CD4-positive, alpha-beta T cell treated with Interleukin-12 subunit alpha and Interleukin-12 subunit beta, for 1 hour (primary cell): ENCODE measurements around the gene CNIH3.

Experiments
- DNase-seq: peaks from one replicate; pipeline ENCODE4 v3.0.0-alpha.2; 2020

Gene CNIH3

GRCh38 chr1:224782281-224783000 lies 166.3 kb downstream of the CNIH3 start:
- DNase-seq: no peak

GRCh38 chr1:224783006-224783651 lies 167.0 kb downstream of the CNIH3 start:
- no peak for DNase-seq

DNA sequence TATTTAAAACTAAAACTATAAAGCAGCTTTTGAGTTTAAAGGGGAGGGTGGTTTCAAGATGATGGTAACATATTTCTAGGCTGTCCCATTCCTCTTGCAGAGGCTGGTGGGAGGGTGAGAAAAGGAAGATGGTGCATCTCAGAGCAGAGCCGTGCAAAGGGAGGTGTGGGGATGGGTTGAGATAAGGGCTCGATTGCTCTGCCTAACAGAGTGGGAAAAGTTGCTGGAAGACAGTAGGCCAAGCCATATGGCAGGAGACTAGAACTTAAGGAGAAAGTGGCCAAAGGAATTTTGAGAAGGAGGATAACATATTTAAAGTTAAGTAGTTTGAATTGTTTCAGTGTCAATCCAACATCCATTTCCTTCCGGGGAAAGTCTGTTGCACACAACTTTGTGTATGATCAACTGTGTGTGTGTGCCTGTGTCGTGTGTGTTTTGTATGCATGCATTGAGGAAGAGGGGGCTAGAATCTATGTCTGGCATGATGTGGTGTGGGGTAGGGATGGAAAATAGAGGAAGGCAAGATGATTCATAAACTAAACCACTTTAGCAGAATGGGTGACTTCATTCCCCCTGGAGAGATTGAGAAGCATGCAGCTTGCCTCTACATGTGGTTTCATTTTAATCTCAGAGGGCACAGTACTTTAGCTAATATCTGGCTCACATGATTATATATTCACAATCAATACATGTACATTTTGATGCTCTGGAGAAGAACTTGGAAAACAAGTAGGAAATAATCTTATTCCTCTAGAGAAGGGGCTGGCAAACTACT lies 168.3 kb downstream of the CNIH3 start:
- DNase-seq: no peak

- no peak for DNase-seq
These were observed 168.9 kb downstream of the CNIH3 start for GRCh38 chr1:224785040-224785328.

GRCh38 chr1:224785622-224786021 lies 169.5 kb downstream of the CNIH3 start:
- DNase-seq: no peak

DNA sequence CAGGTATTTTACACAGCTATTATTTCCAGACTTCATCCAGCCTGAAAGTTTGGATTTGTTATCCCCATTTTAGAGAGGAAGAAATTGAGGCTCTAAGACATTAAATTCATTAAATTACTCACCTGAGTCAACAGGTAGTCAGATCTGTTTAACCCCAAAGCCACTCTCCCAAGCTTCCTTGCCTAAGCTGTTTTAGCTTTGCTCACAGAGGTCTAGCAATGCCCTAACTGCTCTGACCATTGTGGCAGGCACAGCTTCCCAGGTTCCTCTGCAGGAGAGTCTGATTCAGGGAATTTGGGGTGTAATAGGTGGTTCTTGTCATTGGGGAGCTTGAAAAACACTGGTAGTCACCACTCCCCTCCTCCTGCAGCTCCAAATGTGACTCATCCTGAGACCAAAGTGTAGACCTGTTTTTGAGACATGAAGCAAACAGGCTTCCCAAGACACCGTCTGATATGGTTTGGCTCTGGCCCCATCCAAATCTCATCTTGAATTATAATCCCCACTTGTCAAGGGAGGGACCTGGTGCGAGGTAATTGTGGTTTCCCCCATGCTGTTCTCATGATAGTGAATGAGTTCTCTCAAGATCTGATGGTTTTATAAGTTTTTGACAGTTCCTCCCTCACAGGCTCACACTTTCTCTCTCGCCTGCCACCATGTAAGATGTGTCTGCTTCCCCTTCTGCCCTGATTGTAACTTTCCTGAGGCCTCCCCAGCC lies 170.6 kb downstream of the CNIH3 start:
- DNase-seq: no peak

- no peak for DNase-seq
These were observed 173.2 kb downstream of the CNIH3 start for GRCh38 chr1:224789311-224789710.
